Measurements from ENCODE around the gene STK32C.

DNA sequence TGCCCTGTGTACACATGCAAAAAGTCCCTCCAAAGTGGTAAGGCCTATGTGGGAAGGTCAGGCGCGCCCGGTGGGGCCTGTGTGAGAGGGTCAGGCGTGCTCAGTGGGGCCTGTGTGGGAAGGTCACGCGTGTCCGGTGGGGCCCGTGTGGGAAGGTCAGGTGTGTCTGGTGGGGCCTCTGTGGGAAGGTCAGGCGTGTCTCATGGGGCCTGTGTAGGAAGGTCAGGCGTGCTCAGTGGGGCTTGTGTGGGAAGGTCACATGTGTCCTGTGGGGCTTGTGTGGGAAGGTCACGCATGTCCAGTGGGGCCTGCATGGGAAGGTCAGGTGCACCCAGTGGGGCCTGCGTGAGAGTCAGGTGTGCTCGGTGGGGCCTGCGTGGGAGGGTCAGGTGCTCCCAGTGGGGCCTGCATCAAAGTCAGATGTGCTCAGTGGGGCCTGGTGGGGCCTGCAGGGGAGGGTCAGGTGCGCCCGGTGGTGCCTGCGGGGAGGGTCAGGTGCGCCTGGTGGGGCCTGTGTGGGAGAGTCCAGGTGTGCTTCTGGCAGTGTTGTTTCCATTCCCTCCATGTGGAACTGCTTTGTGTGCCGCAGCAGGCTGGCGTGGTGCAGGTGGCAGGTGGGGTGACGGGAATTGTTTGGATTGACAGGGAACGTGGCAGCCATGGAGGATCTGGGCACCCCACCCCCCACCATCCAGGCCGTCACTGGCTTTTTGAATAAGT, 39.6 kb upstream of the STK32C start:
- TF ChIP-seq GLIS3 (CRISPR knock-in tag; IDR thresholded peaks at IDR 0.05) (no peak), ZC3H10 (CRISPR knock-in tag; IDR thresholded peaks at IDR 0.05) (no peak), ZFP3 (CRISPR knock-in tag; IDR thresholded peaks at IDR 0.05) (no peak), TOX (CRISPR knock-in tag; IDR thresholded peaks at IDR 0.05; ENCODE audit: borderline replicate concordance) (no peak), PPARA (CRISPR knock-in tag; IDR thresholded peaks at IDR 0.05; ENCODE audit: borderline replicate concordance) (no peak), OSR1 (CRISPR knock-in tag; IDR thresholded peaks at IDR 0.05) (no peak), RARB (CRISPR knock-in tag; IDR thresholded peaks at IDR 0.05) (no peak), ISL1 (CRISPR knock-in tag; IDR thresholded peaks at IDR 0.05) (no peak), BACH2 (CRISPR knock-in tag; IDR thresholded peaks at IDR 0.05; ENCODE audit: borderline replicate concordance) (no peak)

Measured in SK-N-SH treated with all-trans-retinoic acid at 6 μM for 48 hours (cell line).